HEK293 (cell line): ENCODE results near the gene CRTC1.

Experiments
- CTCF ChIA-PET: fragments of 350-600 bp; formaldehyde crosslinking; extraction: SDS; loops from one replicate; lab custom pipeline; 2021; ENCODE audit warnings: antibody characterized with exemption; lab: Yijun Ruan, JAX
- POLR2A ChIA-PET: fragments of 300-600 bp; formaldehyde crosslinking; extraction: SDS; loops from one replicate; lab custom pipeline; 2020; ENCODE audit warnings: antibody characterized with exemption, inconsistent platforms; lab: Yijun Ruan, JAX
- H3K27ac ChIP-seq: fragments of 200-500 bp; sonication (Bioruptor generic); 2 replicates; pipeline ENCODE4 v1.5.1; 2014; ENCODE audit warnings: low read depth, low read length, control low read depth, inconsistent platforms; ENCODE audit errors: extremely low read depth
- H3K36me3 ChIP-seq, 2 experiments: fragments of 200-500 bp in 1 of 2; sonication (Bioruptor generic) in 1 of 2; 1 replicate in 1 of 2; 2 replicates in 1 of 2; pipeline ENCODE4 v1.5.1; 2014 to 2017; ENCODE audit warnings: inconsistent platforms in 2 of 2, low read length in 2 of 2; ENCODE audit not compliant: control insufficient read depth in 2 of 2, insufficient read depth in 1 of 2
- H3K4me1 ChIP-seq: fragments of 200-500 bp; sonication (Bioruptor generic); 2 replicates; pipeline ENCODE4 v1.5.1; 2014; ENCODE audit warnings: mild to moderate bottlenecking, low read length, inconsistent platforms; ENCODE audit not compliant: control insufficient read depth, insufficient read depth
- H3K4me3 ChIP-seq: 2 replicates; pipeline ENCODE4 v1.5.1; 2011; ENCODE audit warnings: low read depth, mild to moderate bottlenecking, control low read depth, low read length, moderate library complexity
- H3K9me3 ChIP-seq: fragments of 200-500 bp; sonication (Bioruptor generic); 2 replicates; pipeline ENCODE4 v1.5.1; 2014; ENCODE audit warnings: low read depth, low read length, inconsistent platforms; ENCODE audit not compliant: control insufficient read depth, insufficient read depth
- CTCF ChIP-seq: fragments of 450-650 bp; formaldehyde crosslinking; IDR thresholded peaks from 2 replicates; pipeline ENCODE4 v1.5.1; 2016; ENCODE audit warnings: missing biosample characterization, missing genetic modification characterization
- GLIS1 ChIP-seq: fragments of 450-650 bp; formaldehyde crosslinking; IDR thresholded peaks from 2 replicates; pipeline ENCODE4 v1.5.1; 2016; ENCODE audit warnings: missing biosample characterization, missing genetic modification characterization
- KLF1 ChIP-seq: fragments of 450-650 bp; formaldehyde crosslinking; IDR thresholded peaks from 2 replicates; pipeline ENCODE4 v1.5.1; 2016; ENCODE audit warnings: missing biosample characterization, missing genetic modification characterization
- MYNN ChIP-seq: fragments of 450-650 bp; formaldehyde crosslinking; IDR thresholded peaks from 2 replicates; pipeline ENCODE4 v1.5.1; 2016; ENCODE audit warnings: missing biosample characterization, missing genetic modification characterization, borderline replicate concordance
- OSR2 ChIP-seq: fragments of 450-650 bp; formaldehyde crosslinking; IDR thresholded peaks from 2 replicates; pipeline ENCODE4 v1.5.1; 2016; ENCODE audit warnings: missing biosample characterization, missing genetic modification characterization
- SCRT2 ChIP-seq: fragments of 450-650 bp; formaldehyde crosslinking; IDR thresholded peaks from 2 replicates; pipeline ENCODE4 v1.5.1; 2016; ENCODE audit warnings: missing biosample characterization, missing genetic modification characterization
- TCF7L2 ChIP-seq: IDR thresholded peaks from 2 replicates; pipeline ENCODE4 v1.6.1; 2011; ENCODE audit warnings: low read depth, mild to moderate bottlenecking, inconsistent platforms, low read length, moderate library complexity, borderline replicate concordance
- ZBTB20 ChIP-seq: fragments of 450-650 bp; formaldehyde crosslinking; IDR thresholded peaks from 2 replicates; pipeline ENCODE4 v1.5.1; 2016; ENCODE audit warnings: missing biosample characterization, missing genetic modification characterization
- ZBTB26 ChIP-seq: fragments of 450-650 bp; formaldehyde crosslinking; optimal IDR thresholded peaks from 2 replicates; pipeline ENCODE3; 2016; ENCODE audit warnings: missing biosample characterization, mild to moderate bottlenecking, missing genetic modification characterization
- ZIC2 ChIP-seq: fragments of 450-650 bp; formaldehyde crosslinking; IDR thresholded peaks from 2 replicates; pipeline ENCODE4 v1.5.1; 2016; ENCODE audit warnings: missing biosample characterization, missing genetic modification characterization
- ZNF10 ChIP-seq: fragments of 450-650 bp; formaldehyde crosslinking; IDR thresholded peaks from 2 replicates; pipeline ENCODE4 v1.5.1; 2017; ENCODE audit warnings: missing biosample characterization, missing genetic modification characterization
- ZNF121 ChIP-seq: fragments of 450-650 bp; formaldehyde crosslinking; IDR thresholded peaks from 2 replicates; pipeline ENCODE4 v1.5.1; 2016; ENCODE audit warnings: missing biosample characterization, missing genetic modification characterization
- ZNF16 ChIP-seq: fragments of 450-650 bp; formaldehyde crosslinking; IDR thresholded peaks from 2 replicates; pipeline ENCODE4 v1.5.1; 2016; ENCODE audit warnings: low read depth, missing biosample characterization, missing genetic modification characterization
- ZNF174 ChIP-seq: fragments of 450-650 bp; formaldehyde crosslinking; IDR thresholded peaks from 2 replicates; pipeline ENCODE4 v1.5.0; 2017; ENCODE audit warnings: missing biosample characterization, mild to moderate bottlenecking, missing genetic modification characterization
- ZNF175 ChIP-seq: fragments of 450-650 bp; formaldehyde crosslinking; IDR thresholded peaks from 2 replicates; pipeline ENCODE4 v1.5.1; 2016; ENCODE audit warnings: missing biosample characterization, missing genetic modification characterization
- ZNF266 ChIP-seq: fragments of 450-650 bp; formaldehyde crosslinking; IDR thresholded peaks from 2 replicates; pipeline ENCODE4 v1.5.1; 2016; ENCODE audit warnings: missing biosample characterization, missing genetic modification characterization, low read depth
- ZNF335 ChIP-seq: fragments of 450-650 bp; formaldehyde crosslinking; conservative IDR thresholded peaks from 2 replicates; pipeline ENCODE4 v1.5.1; 2016; ENCODE audit warnings: missing biosample characterization, missing genetic modification characterization
- ZNF404 ChIP-seq: fragments of 450-650 bp; formaldehyde crosslinking; IDR thresholded peaks from 2 replicates; pipeline ENCODE4 v1.5.1; 2017; ENCODE audit warnings: missing biosample characterization, missing genetic modification characterization
- ZSCAN18 ChIP-seq: fragments of 450-650 bp; formaldehyde crosslinking; IDR thresholded peaks from 2 replicates; pipeline ENCODE4 v1.5.1; 2016; ENCODE audit warnings: missing biosample characterization, missing genetic modification characterization
- TF ChIP-seq, protein P1 (sequence below): fragments of 450-650 bp; formaldehyde crosslinking; IDR thresholded peaks from 2 replicates; pipeline ENCODE4 v1.5.1; 2016; ENCODE audit warnings: missing biosample characterization, missing genetic modification characterization

CRTC1 gene

DNA sequence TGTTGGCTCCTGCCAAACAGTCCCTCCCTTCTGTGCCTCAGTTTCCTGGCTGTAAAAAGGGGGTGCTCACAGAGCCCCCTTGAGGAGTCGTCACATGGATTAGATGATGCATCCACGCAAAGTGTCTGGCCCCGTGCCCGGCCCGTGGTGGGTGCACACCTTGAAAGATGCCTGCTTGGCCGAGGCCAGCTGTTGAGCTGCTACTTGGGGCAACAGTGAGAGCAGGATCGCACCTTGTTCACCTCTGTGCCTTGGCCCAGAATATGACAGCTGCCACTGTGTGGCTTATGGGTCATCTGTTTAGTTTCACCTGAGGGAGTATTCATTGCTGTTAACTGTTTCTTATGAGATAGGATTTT, 17.7 kb downstream of the CRTC1 start (continued):
- TF ChIP-seq ZBTB26 (tag by site-specific recombination) (peak; percentile 1), TCF7L2 (no peak), ZNF266 (no peak), ZNF335 (tag by site-specific recombination) (peak; percentile 62; the same call in 1 of the 2 replicates), SCRT2 (tag by site-specific recombination) (peak; percentile 86), ZNF16 (tag by site-specific recombination) (no peak), MYNN (tag by site-specific recombination) (no peak), ZNF175 (no peak), CTCF (tag by site-specific recombination) (no peak), ZNF404 (tag by site-specific recombination) (no peak), OSR2 (tag by site-specific recombination) (no peak), ZBTB20 (tag by site-specific recombination) (peak; percentile 46)

DNA sequence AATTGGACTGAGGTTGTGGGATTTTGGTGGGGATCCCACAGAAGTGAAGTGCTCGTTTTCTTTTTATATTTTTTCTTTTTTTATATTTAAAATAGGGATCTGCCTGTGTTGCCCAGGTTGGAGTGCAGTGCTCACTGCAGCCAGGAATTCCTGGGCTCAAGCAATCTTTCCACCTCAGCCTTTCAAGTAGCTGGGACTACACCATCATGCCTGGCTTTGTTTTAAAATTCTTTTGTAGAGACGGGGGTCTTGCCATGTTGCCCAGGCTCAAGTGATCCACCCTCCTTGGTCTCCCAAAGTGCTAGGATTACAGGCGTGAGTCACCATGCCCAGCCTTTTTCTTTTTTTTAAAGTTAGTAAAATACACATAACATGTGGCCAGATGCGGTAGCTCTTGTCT, 20.6 kb downstream of the CRTC1 start:
- peak; percentile 69 for TF ChIP-seq ZNF121 (tag by site-specific recombination)
- no peak for TF ChIP-seq ZSCAN18 (tag by site-specific recombination)
- TF ChIP-seq KLF1: no peak
- TF ChIP-seq ZNF174 (tag by site-specific recombination): no peak
- Histone ChIP-seq H3K36me3 (no peaks in the 10 kb centered on the region), H3K4me3 (no peak overlapping the region), H3K27ac (no peak overlapping the region), H3K4me1 (peaks cover 8% of the 10 kb centered on the region), H3K9me3 (no peaks in the 10 kb centered on the region)
- ChIA-PET POLR2A (no interaction called here), CTCF (no interaction called here)

DNA sequence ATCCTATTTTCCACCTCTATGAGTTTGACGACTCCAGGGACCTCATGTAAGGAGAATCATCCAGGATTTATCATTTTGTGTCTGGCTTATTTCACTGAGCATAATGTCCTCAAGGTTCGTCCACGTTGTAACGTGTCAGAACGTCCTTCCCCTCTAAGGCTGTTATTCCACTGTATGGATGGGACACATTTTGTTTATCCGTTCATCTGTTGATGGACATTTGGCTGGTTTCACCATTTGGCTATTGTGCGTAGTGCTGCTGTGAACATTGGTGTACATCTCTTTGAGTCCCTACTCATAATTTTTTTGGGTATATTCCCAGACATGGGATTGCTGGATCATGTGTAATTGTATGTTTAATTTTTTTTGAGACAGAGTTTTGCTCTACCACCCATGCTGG, 21.5 kb downstream of the CRTC1 start:
- H3K4me3 ChIP-seq: no peak overlapping the region
- H3K27ac ChIP-seq: no peak overlapping the region
- peaks cover 7% of the 10 kb centered on the region for H3K4me1 ChIP-seq
- ChIA-PET CTCF (no interaction called here), POLR2A (no interaction called here)
- H3K9me3 ChIP-seq: no peaks in the 10 kb centered on the region
- TF ChIP-seq GLIS1 (tag by site-specific recombination): no peak
- H3K36me3 ChIP-seq: no peaks in the 10 kb centered on the region

DNA sequence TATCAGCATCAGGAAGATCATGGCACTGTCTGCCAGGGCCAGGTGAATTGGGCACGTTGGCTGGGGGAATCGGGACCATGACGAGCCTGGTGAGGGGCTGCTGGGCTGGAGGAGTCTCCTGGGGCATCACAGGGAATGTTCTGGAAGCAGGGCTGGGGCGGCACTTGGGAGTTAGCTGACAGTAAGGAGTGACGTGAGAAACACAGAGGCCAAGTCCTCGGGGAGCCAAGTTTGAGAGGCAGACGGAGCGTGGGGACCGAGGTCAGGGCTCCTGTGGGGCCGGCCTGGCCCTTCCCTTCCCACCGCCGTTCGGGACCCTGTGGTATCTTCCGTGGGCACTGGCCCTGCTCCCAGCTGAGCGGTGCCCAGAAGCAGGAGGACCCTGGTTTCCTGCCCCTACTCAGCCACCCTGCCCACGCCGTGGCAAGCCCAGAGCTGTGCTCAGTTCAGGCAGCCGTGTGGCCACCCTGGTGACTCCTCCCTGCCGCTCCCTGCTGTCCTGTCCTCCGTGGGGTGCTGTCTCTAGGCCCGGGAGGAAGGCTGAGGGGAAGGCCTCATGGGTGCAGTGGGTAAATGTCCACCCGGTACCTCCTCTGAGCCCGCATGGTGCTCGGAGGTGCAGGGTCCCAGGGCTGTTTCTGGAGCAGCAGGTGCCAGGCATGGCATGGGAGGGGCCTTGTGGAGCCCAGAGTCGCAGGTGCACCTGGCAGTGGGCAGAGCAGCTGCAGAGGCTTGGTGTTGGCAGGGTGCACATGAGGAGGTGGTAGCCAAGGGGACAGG, 25.2 kb downstream of the CRTC1 start:
- Histone ChIP-seq H3K27ac (no peak overlapping the region), H3K4me3 (no peak overlapping the region), H3K36me3 (no peaks in the 10 kb centered on the region), H3K9me3 (no peaks in the 10 kb centered on the region), H3K4me1 (no peaks in the 10 kb centered on the region)
- TF ChIP-seq ZIC2 (tag by site-specific recombination) (peak; percentile 18; the same call in 1 of the 2 replicates), ZNF10 (tag by site-specific recombination) (no peak)
- TF ChIP-seq, protein P1, sequence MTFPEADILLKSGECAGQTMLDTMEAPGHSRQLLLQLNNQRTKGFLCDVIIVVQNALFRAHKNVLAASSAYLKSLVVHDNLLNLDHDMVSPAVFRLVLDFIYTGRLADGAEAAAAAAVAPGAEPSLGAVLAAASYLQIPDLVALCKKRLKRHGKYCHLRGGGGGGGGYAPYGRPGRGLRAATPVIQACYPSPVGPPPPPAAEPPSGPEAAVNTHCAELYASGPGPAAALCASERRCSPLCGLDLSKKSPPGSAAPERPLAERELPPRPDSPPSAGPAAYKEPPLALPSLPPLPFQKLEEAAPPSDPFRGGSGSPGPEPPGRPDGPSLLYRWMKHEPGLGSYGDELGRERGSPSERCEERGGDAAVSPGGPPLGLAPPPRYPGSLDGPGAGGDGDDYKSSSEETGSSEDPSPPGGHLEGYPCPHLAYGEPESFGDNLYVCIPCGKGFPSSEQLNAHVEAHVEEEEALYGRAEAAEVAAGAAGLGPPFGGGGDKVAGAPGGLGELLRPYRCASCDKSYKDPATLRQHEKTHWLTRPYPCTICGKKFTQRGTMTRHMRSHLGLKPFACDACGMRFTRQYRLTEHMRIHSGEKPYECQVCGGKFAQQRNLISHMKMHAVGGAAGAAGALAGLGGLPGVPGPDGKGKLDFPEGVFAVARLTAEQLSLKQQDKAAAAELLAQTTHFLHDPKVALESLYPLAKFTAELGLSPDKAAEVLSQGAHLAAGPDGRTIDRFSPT (tag by site-specific recombination): no peak
- ChIA-PET POLR2A (no interaction called here), CTCF (no interaction called here)
